ENCODE results near the gene CDKN1A. TPM values are rescaled to one million over a fixed set of nuclear protein-coding genes. Genes with fewer than 3 reads are reported as not detected.

Gene CDKN1A
- total RNA-seq, result 100 to 1,000 TPM; 311 to 457 TPM

- peak; percentile 76 for DNase-seq (ENCODE audit: low spot score)
- H3K27me3 ChIP-seq (replicated peaks; ENCODE audit: insufficient read depth), result no peaks in the 10 kb centered on the region
- TF ChIP-seq, protein P1, sequence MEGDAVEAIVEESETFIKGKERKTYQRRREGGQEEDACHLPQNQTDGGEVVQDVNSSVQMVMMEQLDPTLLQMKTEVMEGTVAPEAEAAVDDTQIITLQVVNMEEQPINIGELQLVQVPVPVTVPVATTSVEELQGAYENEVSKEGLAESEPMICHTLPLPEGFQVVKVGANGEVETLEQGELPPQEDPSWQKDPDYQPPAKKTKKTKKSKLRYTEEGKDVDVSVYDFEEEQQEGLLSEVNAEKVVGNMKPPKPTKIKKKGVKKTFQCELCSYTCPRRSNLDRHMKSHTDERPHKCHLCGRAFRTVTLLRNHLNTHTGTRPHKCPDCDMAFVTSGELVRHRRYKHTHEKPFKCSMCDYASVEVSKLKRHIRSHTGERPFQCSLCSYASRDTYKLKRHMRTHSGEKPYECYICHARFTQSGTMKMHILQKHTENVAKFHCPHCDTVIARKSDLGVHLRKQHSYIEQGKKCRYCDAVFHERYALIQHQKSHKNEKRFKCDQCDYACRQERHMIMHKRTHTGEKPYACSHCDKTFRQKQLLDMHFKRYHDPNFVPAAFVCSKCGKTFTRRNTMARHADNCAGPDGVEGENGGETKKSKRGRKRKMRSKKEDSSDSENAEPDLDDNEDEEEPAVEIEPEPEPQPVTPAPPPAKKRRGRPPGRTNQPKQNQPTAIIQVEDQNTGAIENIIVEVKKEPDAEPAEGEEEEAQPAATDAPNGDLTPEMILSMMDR (IDR thresholded peaks at IDR 0.05), result no peak
- peak within 1 kb of the TSS; percentile 94 for H3K4me3 ChIP-seq
- no peaks in the 10 kb centered on the region for H3K9me3 ChIP-seq
- H3K36me3 ChIP-seq, result peaks cover 16% of the 10 kb centered on the region
- ATAC-seq (ENCODE audit: insufficient number of reproducible peaks, low FRiP score, low read depth), result peak; percentile 33
- peaks cover 48 to 56% of the 10 kb centered on the region in 2 donors for H3K4me1 ChIP-seq (ENCODE audit: control insufficient read depth in 1 of 2, low read depth in 2 of 2)
- peak within 1 kb of the TSS; percentile 96 to 99 for H3K27ac ChIP-seq
These were observed at the start of gene CDKN1A for GRCh38 chr6:36678488-36679042. TSS of gene CDKN1A (plus strand) at chr6:36678714. CDS start at chr6:36684102, 5,388 bp downstream.

- H3K27ac ChIP-seq, result peak overlapping the region; percentile 74 to 89
- TF ChIP-seq, protein P1 (IDR thresholded peaks at IDR 0.05), result no peak
- H3K27me3 ChIP-seq (replicated peaks; ENCODE audit: insufficient read depth), result no peaks in the 10 kb centered on the region
- peaks cover 40 to 58% of the 10 kb centered on the region in 2 donors for H3K4me1 ChIP-seq (ENCODE audit: control insufficient read depth in 1 of 2, low read depth in 2 of 2)
- no peak overlapping the region for H3K4me3 ChIP-seq
- no peaks in the 10 kb centered on the region for H3K9me3 ChIP-seq
- ATAC-seq (ENCODE audit: insufficient number of reproducible peaks, low FRiP score, low read depth) (no peak), DNase-seq (ENCODE audit: low spot score) (no peak)
- H3K36me3 ChIP-seq, result no peaks in the 10 kb centered on the region
These were observed 48.7 kb upstream of the CDKN1A start for GRCh38 chr6:36629784-36630183.

- no peaks in the 10 kb centered on the region for H3K36me3 ChIP-seq
- no peaks in the 10 kb centered on the region for H3K9me3 ChIP-seq
- no peak overlapping the region for H3K4me3 ChIP-seq
- no peak overlapping the region for H3K27ac ChIP-seq
- DNase-seq (ENCODE audit: low spot score) (no peak), ATAC-seq (ENCODE audit: insufficient number of reproducible peaks, low FRiP score, low read depth) (no peak)
- TF ChIP-seq, protein P1 (IDR thresholded peaks at IDR 0.05), result no peak
- H3K27me3 ChIP-seq (replicated peaks; ENCODE audit: insufficient read depth), result no peaks in the 10 kb centered on the region
- H3K4me1 ChIP-seq (ENCODE audit: control insufficient read depth in 1 of 2, low read depth in 2 of 2), result peaks cover 34 to 44% of the 10 kb centered on the region in 2 donors
These were observed 47.0 kb upstream of the CDKN1A start for GRCh38 chr6:36631326-36632011.

DNA sequence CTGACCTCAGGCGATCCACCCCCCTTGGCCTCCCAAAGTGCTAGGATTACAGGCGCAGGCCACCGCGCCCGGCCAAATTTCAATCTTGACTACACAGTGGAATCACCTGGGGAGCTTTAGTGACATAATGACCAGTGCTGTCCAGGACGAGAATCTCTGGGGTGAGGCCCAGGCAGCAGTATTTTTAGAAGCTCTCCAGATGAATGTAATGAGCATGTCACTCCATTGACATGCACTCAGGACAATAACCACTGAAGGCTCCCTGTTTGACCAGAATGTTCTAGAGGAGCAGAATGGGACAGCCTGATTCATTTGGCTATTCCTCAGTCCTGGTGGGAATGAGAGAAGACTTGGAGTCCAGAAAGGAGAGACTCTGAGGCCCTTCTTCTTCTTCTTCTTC is 45.1 kb upstream of the CDKN1A start:
- H3K9me3 ChIP-seq, result no peaks in the 10 kb centered on the region
- ATAC-seq (ENCODE audit: insufficient number of reproducible peaks, low FRiP score, low read depth) (no peak), DNase-seq (ENCODE audit: low spot score) (no peak)
- TF ChIP-seq, protein P1 (IDR thresholded peaks at IDR 0.05), result no peak
- H3K36me3 ChIP-seq, result no peaks in the 10 kb centered on the region
- no peak overlapping the region for H3K27ac ChIP-seq
- H3K4me3 ChIP-seq, result no peak overlapping the region
- no peaks in the 10 kb centered on the region for H3K27me3 ChIP-seq (replicated peaks; ENCODE audit: insufficient read depth)
- H3K4me1 ChIP-seq (ENCODE audit: control insufficient read depth in 1 of 2, low read depth in 2 of 2), result peaks cover 19 to 29% of the 10 kb centered on the region in 2 donors

DNA sequence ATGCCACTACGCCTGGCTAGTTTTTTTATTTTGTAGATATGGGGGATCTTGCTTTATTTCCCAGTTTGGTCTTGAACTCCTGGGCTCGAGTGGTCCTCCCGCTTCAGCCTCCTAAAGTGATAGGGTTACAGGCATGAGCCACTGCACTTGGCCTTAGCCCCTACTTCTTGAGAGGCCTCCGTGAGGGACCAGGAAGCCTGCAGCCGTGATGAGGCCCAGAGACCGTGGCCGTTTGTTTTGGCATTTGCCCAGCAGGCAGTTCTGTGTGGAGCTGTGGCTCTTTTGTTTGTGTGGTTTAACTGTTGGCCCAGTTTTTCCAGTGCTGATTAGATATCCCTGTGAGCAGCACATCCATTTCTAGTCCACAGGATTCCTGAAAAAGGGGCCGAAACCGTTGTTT is 44.6 kb upstream of the CDKN1A start:
- Histone ChIP-seq H3K27me3 (replicated peaks; ENCODE audit: insufficient read depth) (no peaks in the 10 kb centered on the region), H3K27ac (peak overlapping the region in 1 of 2 donors; percentile 24), H3K4me1 (ENCODE audit: control insufficient read depth in 1 of 2, low read depth in 2 of 2) (peaks cover 16 to 24% of the 10 kb centered on the region in 2 donors), H3K4me3 (no peak overlapping the region), H3K36me3 (no peaks in the 10 kb centered on the region), H3K9me3 (no peaks in the 10 kb centered on the region)
- TF ChIP-seq, protein P1 (IDR thresholded peaks at IDR 0.05), result no peak
- DNase-seq (ENCODE audit: low spot score) (no peak), ATAC-seq (ENCODE audit: insufficient number of reproducible peaks, low FRiP score, low read depth) (no peak)

All from thoracic aorta (tissue), 2 donors.